GM18507 (cell line): Measurements from ENCODE around the gene SPDYC.

ENCODE experiments used
- DNase-seq: peaks from one replicate; pipeline ENCODE4 v3.0.0; 2011; ENCODE audit warnings: low read depth; ENCODE audit not compliant: insufficient read length; ENCODE audit errors: extremely low spot score
- FAIRE-seq: peaks from 2 replicates; lab custom pipeline; 2011; peaks lifted over from hg19 to GRCh38; lab: Jason Lieb, UNC

Gene SPDYC

GRCh38 chr11:65194564-65194963 is 24.5 kb downstream of the SPDYC start:
- DNase-seq (no peak), FAIRE-seq (no peak)

- FAIRE-seq (no peak), DNase-seq (no peak)
These were observed 34.1 kb downstream of the SPDYC start for GRCh38 chr11:65204143-65204542.

GRCh38 chr11:65204646-65205601 is 34.9 kb downstream of the SPDYC start:
- DNase-seq (peak; percentile 50), FAIRE-seq (peak; percentile 35)

GRCh38 chr11:65205602-65205967 is 35.6 kb downstream of the SPDYC start:
- FAIRE-seq (no peak), DNase-seq (no peak)

- FAIRE-seq: no peak
- no peak for DNase-seq
These were observed 36.4 kb downstream of the SPDYC start for GRCh38 chr11:65206441-65206841.

GRCh38 chr11:65206901-65207300 is 36.9 kb downstream of the SPDYC start:
- DNase-seq (no peak), FAIRE-seq (no peak)

- FAIRE-seq (no peak), DNase-seq (no peak)
These were observed 38.1 kb downstream of the SPDYC start for GRCh38 chr11:65207918-65208784.

- no peak for DNase-seq
- no peak for FAIRE-seq
These were observed 39.0 kb downstream of the SPDYC start for GRCh38 chr11:65208785-65209710.

- DNase-seq (no peak), FAIRE-seq (no peak)
These were observed 39.8 kb downstream of the SPDYC start for GRCh38 chr11:65209711-65210360.

- FAIRE-seq: no peak
- DNase-seq: no peak
These were observed 40.3 kb downstream of the SPDYC start for GRCh38 chr11:65210361-65210731.

GRCh38 chr11:65210748-65211147 is 40.7 kb downstream of the SPDYC start:
- no peak for DNase-seq
- FAIRE-seq: no peak

- FAIRE-seq (no peak), DNase-seq (no peak)
These were observed 41.5 kb downstream of the SPDYC start for GRCh38 chr11:65211293-65212105.

- DNase-seq (no peak), FAIRE-seq (no peak)
These were observed 42.3 kb downstream of the SPDYC start for GRCh38 chr11:65212226-65212801.

GRCh38 chr11:65213322-65214211 is 43.5 kb downstream of the SPDYC start:
- DNase-seq: no peak
- no peak for FAIRE-seq

- no peak for FAIRE-seq
These were observed 44.3 kb downstream of the SPDYC start for GRCh38 chr11:65214212-65214845.

GRCh38 chr11:65215441-65216076 is 45.5 kb downstream of the SPDYC start:
- FAIRE-seq (no peak), DNase-seq (no peak)

More at GRCh38 chr11:65214212-65214845, 44.3 kb downstream of the SPDYC start:
- DNase-seq: no peak
